ENCODE data around the gene COMMD3. TPM values are rescaled to one million over a fixed set of nuclear protein-coding genes. Genes with fewer than 3 reads are reported as not detected.

COMMD3 gene
- total and polyA plus RNA-seq, 2 of the 8 experiments (the other 6 are each of a cell fraction or from before 2014, with no cell fraction given): 2.3 to 2.7 TPM

DNA sequence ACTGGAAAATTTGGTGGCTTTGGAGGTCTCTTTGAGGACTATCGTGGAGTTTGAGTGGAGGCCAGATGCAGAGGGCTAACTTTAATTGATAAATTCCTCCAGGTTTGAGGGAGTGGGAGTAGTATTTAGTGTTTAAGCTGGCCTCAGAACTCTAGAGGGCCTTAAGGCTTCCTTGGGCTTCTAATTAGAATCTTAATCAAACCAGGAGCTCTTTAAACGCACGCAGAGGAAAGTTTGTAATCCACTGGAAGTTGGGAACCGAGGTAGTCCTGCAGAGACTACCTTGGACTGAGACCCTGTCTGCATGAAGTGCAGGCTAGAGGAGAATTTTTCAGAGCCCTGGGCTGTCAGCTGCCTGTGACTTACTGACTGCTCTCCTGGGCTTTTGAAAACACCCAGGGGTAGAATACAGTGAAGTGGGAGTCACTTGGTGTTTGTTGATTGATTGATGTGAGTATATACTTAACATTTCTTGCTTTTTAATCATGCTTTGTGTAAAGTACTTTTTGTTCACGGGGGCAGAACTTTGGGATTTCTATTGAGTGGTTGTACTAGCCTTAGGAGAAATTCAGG is 35.0 kb downstream of the COMMD3 start:
- H3K4ac ChIP-seq (replicated peaks; ENCODE audit: insufficient read length, low read depth, low read length): no peak overlapping the region
- H2BK120ac ChIP-seq (replicated peaks; ENCODE audit: low read depth, low read length): no peak overlapping the region
- no peak overlapping the region for H2AK5ac ChIP-seq (ENCODE audit: low read depth, low read length)
- no peaks in the 10 kb centered on the region for H3K79me2 ChIP-seq (ENCODE audit: control insufficient read depth in 1 of 2, insufficient read depth in 2 of 2, low read length in 2 of 2)
- no peak overlapping the region for H2BK20ac ChIP-seq (ENCODE audit: low read length)
- no peak overlapping the region for H3K14ac ChIP-seq (ENCODE audit: insufficient read length)
- H3K79me1 ChIP-seq (ENCODE audit: low read depth, low read length): no peaks in the 10 kb centered on the region
- H2BK15ac ChIP-seq (ENCODE audit: low read length): no peak overlapping the region
- no peak overlapping the region for H3K23ac ChIP-seq (ENCODE audit: insufficient read length)
- no peaks in the 10 kb centered on the region for H3K36me3 ChIP-seq (ENCODE audit: control insufficient read depth in 2 of 4, insufficient read depth in 4 of 4, low read length in 3 of 4)
- no peak overlapping the region for H2BK12ac ChIP-seq (ENCODE audit: low read depth, low read length)
- H3K56ac ChIP-seq (replicated peaks; ENCODE audit: insufficient read length, low read depth, low read length): no peak overlapping the region
- ChIA-PET POLR2A (ENCODE audit: partially characterized antibody) (no interaction called here), CTCF (ENCODE audit: partially characterized antibody) (no interaction called here)
- H4K20me1 ChIP-seq (replicated peaks in 1 of 2; ENCODE audit: control insufficient read depth in 1 of 2, insufficient read depth in 2 of 2, low read length in 2 of 2): peaks cover 0 to under 1% of the 10 kb centered on the region in 2 experiments
- no peak overlapping the region for H3K27ac ChIP-seq (ENCODE audit: low read depth, low read length)
- H3K4me3 ChIP-seq (ENCODE audit: extremely low read depth in 1 of 4, insufficient read depth in 2 of 4, low read depth in 3 of 4, low read length in 4 of 4): no peak overlapping the region
- FAIRE-seq: no peak
- H3K9ac ChIP-seq (replicated peaks in 1 of 4; ENCODE audit: extremely low read depth in 1 of 4, low read depth in 3 of 4, low read length in 3 of 4): no peak overlapping the region
- H3K27me3 ChIP-seq (replicated peaks in 1 of 4; ENCODE audit: control insufficient read depth in 3 of 4, extremely low read depth in 1 of 4, insufficient read depth in 3 of 4, low read length in 3 of 4): peaks cover 7 to 26% (median 15%) of the 10 kb centered on the region in 4 experiments
- no peak overlapping the region for H2BK5ac ChIP-seq (ENCODE audit: low read depth, low read length)
- no peaks in the 10 kb centered on the region for H3K4me1 ChIP-seq (replicated peaks in 1 of 4; ENCODE audit: control insufficient read depth in 3 of 4, insufficient read depth in 4 of 4, low read length in 3 of 4)
- no peak overlapping the region for H3K4me2 ChIP-seq (ENCODE audit: insufficient read depth in 1 of 2, low read depth in 2 of 2, low read length in 2 of 2)
- H3K9me3 ChIP-seq (ENCODE audit: insufficient read depth in 2 of 2, low read depth in 1 of 2, low read length in 1 of 2): no peaks in the 10 kb centered on the region
- 90% methylated on average over 5 of the region's 5 CpGs; no CpG with 5 or more reads in 1 of the 2 experiments for WGBS, 2 experiments (ENCODE audit: extremely low coverage in 1 of 2, insufficient coverage in 1 of 2, insufficient read length in 1 of 2, insufficient replicate concordance in 2 of 2, low coverage in 1 of 2, low lambda C conversion rate in 2 of 2, missing lambda C conversion rate in 1 of 2)
- H4K91ac ChIP-seq (replicated peaks; ENCODE audit: insufficient read length, low read length): no peak overlapping the region
- no peaks in the 10 kb centered on the region for H3K23me2 ChIP-seq (ENCODE audit: low read depth, low read length)
- no peak overlapping the region for H4K5ac ChIP-seq (ENCODE audit: insufficient read length, low read depth, low read length)
- no peak overlapping the region for H2AFZ ChIP-seq (ENCODE audit: low read length)
- H4K8ac ChIP-seq (ENCODE audit: extremely low read depth, insufficient read depth, low read length): no peak overlapping the region
- DNase-seq (ENCODE audit: low read depth in 1 of 2, low spot score in 2 of 2): no peak
- H3K18ac ChIP-seq (ENCODE audit: extremely low read depth, low read length): no peak overlapping the region
- TF ChIP-seq POLR2AphosphoS5 (IDR thresholded peaks at IDR 0.05; ENCODE audit: low read depth, low read length) (no peak), MAFK (IDR thresholded peaks at IDR 0.05; ENCODE audit: low read depth, low read length) (no peak), FOSL1 (IDR thresholded peaks at IDR 0.05; ENCODE audit: insufficient read depth, low read depth, low read length) (no peak), SRF (IDR thresholded peaks at IDR 0.05; ENCODE audit: low read depth, low read length) (no peak), CBX5 (IDR thresholded peaks at IDR 0.05; ENCODE audit: low read depth, low read length) (no peak), EGR1 (IDR thresholded peaks at IDR 0.05; ENCODE audit: borderline replicate concordance, low read depth, low read length) (no peak), SP1 (IDR thresholded peaks at IDR 0.05; ENCODE audit: low read depth, low read length) (no peak), JUN (IDR thresholded peaks at IDR 0.05; ENCODE audit: low read depth, low read length) (no peak), EP300 (IDR thresholded peaks at IDR 0.05; ENCODE audit: borderline replicate concordance in 1 of 2, low read depth in 2 of 2, low read length in 2 of 2) (no peak), ASH2L (IDR thresholded peaks at IDR 0.05; ENCODE audit: low read length) (no peak)
- TF ChIP-seq, protein P1, sequence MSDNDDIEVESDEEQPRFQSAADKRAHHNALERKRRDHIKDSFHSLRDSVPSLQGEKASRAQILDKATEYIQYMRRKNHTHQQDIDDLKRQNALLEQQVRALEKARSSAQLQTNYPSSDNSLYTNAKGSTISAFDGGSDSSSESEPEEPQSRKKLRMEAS (IDR thresholded peaks at IDR 0.05): no peak
- TF ChIP-seq, protein P2, sequence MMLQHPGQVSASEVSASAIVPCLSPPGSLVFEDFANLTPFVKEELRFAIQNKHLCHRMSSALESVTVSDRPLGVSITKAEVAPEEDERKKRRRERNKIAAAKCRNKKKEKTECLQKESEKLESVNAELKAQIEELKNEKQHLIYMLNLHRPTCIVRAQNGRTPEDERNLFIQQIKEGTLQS (IDR thresholded peaks at IDR 0.05; ENCODE audit: insufficient read depth, low read depth, low read length): no peak

Data from H1 (cell line).